Endothelial cell of umbilical vein (primary cell): ENCODE data around the gene SPINDOC. TPM values are rescaled to one million over a fixed set of nuclear protein-coding genes. Genes with fewer than 3 reads are reported as not detected.

ENCODE experiments used
- BruUV-seq: library from RNA; stranded (reverse); fragments of 400-500 nt; replicated peaks from 2 replicates; lab custom pipeline; 2021; lab: Mats Ljungman, UMichigan
- CTCF ChIA-PET: fragments of 300-600, 350-600 bp; sonication (Branson Sonifier 250); formaldehyde crosslinking; loops from one replicate; lab custom pipeline; 2021; ENCODE audit warnings: antibody characterized with exemption, inconsistent platforms; lab: Charles Lee
- POLR2A ChIA-PET: fragments of 300-600, 350-600 bp; sonication (Branson Sonifier 250); formaldehyde crosslinking; loops from one replicate; lab custom pipeline; 2021; ENCODE audit warnings: antibody characterized with exemption, inconsistent platforms; lab: Charles Lee
- DNase-seq: peaks from one replicate; pipeline ENCODE4 v3.0.0-alpha.2; 2011; ENCODE audit warnings: low read depth, low spot score
- FAIRE-seq: peaks from 2 replicates; lab custom pipeline; 2011; peaks lifted over from hg19 to GRCh38; lab: Jason Lieb, UNC
- H2AFZ ChIP-seq: 2 replicates; pipeline ENCODE4 v1.6.0; 2012; ENCODE audit warnings: low read depth, low read length, control low read depth, inconsistent platforms
- H3K27ac ChIP-seq: 2 replicates; pipeline ENCODE4 v1.5.1; 2011; ENCODE audit warnings: low read depth, mild to moderate bottlenecking, control low read depth, low read length, moderate library complexity; ENCODE audit not compliant: insufficient read depth
- H3K27me3 ChIP-seq, 2 experiments: 2 replicates each; pipeline versions ENCODE4 v1.6.0 to v1.6.1; 2011; ENCODE audit warnings: low read length in 2 of 2, mixed read lengths in 1 of 2; ENCODE audit not compliant: control insufficient read depth in 2 of 2, insufficient read depth in 2 of 2
- H3K36me3 ChIP-seq, 2 experiments: 2 replicates in 1 of 2; 3 replicates in 1 of 2; pipeline ENCODE4 v1.5.1; 2011; ENCODE audit warnings: low read length in 2 of 2, mild to moderate bottlenecking in 1 of 2, moderate library complexity in 1 of 2; ENCODE audit not compliant: control insufficient read depth in 2 of 2, insufficient read depth in 2 of 2; ENCODE audit errors: extremely low read depth in 1 of 2
- H3K4me1 ChIP-seq: 3 replicates; pipeline ENCODE4 v1.5.1; 2011; ENCODE audit warnings: mild to moderate bottlenecking, low read length; ENCODE audit not compliant: control insufficient read depth, insufficient read depth; ENCODE audit errors: extremely low read depth
- H3K4me2 ChIP-seq: 2 replicates; pipeline ENCODE4 v1.6.1; 2011; ENCODE audit warnings: low read length, control low read depth, mixed read lengths; ENCODE audit not compliant: insufficient read depth
- H3K4me3 ChIP-seq, 3 experiments: fragments of 200-600 bp in 1 of 3; sonication (generic), shearing (Covaris generic) in 1 of 3; replicated peaks in 1 of 3; 2 replicates each; pipeline ENCODE4 v1.5.1; 2011 to 2016; ENCODE audit warnings: control low read depth in 3 of 3, low read length in 3 of 3, mild to moderate bottlenecking in 2 of 3, inconsistent platforms in 1 of 3, low read depth in 1 of 3, moderate library complexity in 1 of 3; ENCODE audit not compliant: insufficient read depth in 1 of 3
- H3K79me2 ChIP-seq: 2 replicates; pipeline ENCODE4 v1.6.0; 2012; ENCODE audit warnings: low read length, inconsistent platforms; ENCODE audit not compliant: control insufficient read depth, insufficient read depth
- H3K9ac ChIP-seq: replicated peaks from 2 replicates; pipeline ENCODE3; 2011; ENCODE audit warnings: low read length, control low read depth; ENCODE audit not compliant: insufficient read depth; ENCODE audit errors: extremely low read depth
- H3K9me1 ChIP-seq: replicated peaks from 3 replicates; pipeline ENCODE4 v1.6.0; 2011; ENCODE audit warnings: mild to moderate bottlenecking, low read length; ENCODE audit not compliant: control insufficient read depth, insufficient read depth; ENCODE audit errors: extremely low read depth
- H3K9me3 ChIP-seq: replicated peaks from 2 replicates; pipeline ENCODE4 v1.5.1; 2012; ENCODE audit warnings: low read length, inconsistent platforms; ENCODE audit not compliant: control insufficient read depth, insufficient read depth
- H4K20me1 ChIP-seq: replicated peaks from 2 replicates; pipeline ENCODE3; 2011; ENCODE audit warnings: mild to moderate bottlenecking, low read length; ENCODE audit not compliant: control insufficient read depth, insufficient read depth; ENCODE audit errors: extremely low read depth
- MAX ChIP-seq: IDR thresholded peaks from 2 replicates; pipeline ENCODE4 v1.6.1; 2011; ENCODE audit not compliant: insufficient read depth, insufficient read length
- POLR2AphosphoS5 ChIP-seq: IDR thresholded peaks from 2 replicates; pipeline ENCODE4 v1.6.1; 2012; ENCODE audit warnings: low read depth, mild to moderate bottlenecking, control low read depth, low read length, moderate library complexity; ENCODE audit not compliant: insufficient read depth
- dilution Hi-C: fragments of 300-500 bp; cut with MboI; formaldehyde crosslinking; loops from one replicate; pipeline ENCODE4 v1.15.0; 2019; ENCODE audit warnings: low sequenced_read_pairs; ENCODE audit not compliant: extremely low pct_ligation_motif_present
- intact Hi-C: fragments of 100-400 bp; cut with micrococcal nuclease; formaldehyde crosslinking; loops from one replicate; pipeline ENCODE4 v1.10.0; 2022
- polyA plus RNA-seq, 4 experiments: library from polyadenylated mRNA; depleted of rRNA in 3 of 4; stranded (reverse) in 3 of 4; unstranded in 1 of 4; fragments of >200 nt; gene quantifications; 2 replicates each; pipeline versions ENCODE4 v1.2.1 to v1.2.3, GENCODE V29; 2011 to 2012; ENCODE audit warnings: missing spikeins in 1 of 4
- total RNA-seq: library from RNA; stranded (reverse); gene quantifications from 2 replicates; pipeline ENCODE4 v1.2.3, GENCODE V29; 2021
- TF ChIP-seq, protein P1 (sequence below), 2 donors: IDR thresholded peaks; 1 replicate in 1 of 2; 2 replicates in 1 of 2; pipeline ENCODE4 v1.5.1; 2011; ENCODE audit warnings: low read length in 2 of 2, mild to moderate bottlenecking in 2 of 2, moderate library complexity in 2 of 2, control low read depth in 1 of 2, inconsistent platforms in 1 of 2, low read depth in 1 of 2; ENCODE audit not compliant: insufficient read depth in 1 of 2; ENCODE audit errors: extremely low read depth in 1 of 2

The SPINDOC gene
- total and polyA plus RNA-seq, 2 donors (not counting 3 experiments of a cell fraction or from before 2014, with no cell fraction given): 29.4 to 54.5 TPM

- POLR2A ChIA-PET: no interaction called here
- no peak overlapping the region for H2AFZ ChIP-seq
- H3K9me1 ChIP-seq: no peaks in the 10 kb centered on the region
- intact Hi-C loops (no loop called here), dilution Hi-C loops (no loop called here)
- H3K9ac ChIP-seq: no peak overlapping the region
- TF ChIP-seq, protein P1, sequence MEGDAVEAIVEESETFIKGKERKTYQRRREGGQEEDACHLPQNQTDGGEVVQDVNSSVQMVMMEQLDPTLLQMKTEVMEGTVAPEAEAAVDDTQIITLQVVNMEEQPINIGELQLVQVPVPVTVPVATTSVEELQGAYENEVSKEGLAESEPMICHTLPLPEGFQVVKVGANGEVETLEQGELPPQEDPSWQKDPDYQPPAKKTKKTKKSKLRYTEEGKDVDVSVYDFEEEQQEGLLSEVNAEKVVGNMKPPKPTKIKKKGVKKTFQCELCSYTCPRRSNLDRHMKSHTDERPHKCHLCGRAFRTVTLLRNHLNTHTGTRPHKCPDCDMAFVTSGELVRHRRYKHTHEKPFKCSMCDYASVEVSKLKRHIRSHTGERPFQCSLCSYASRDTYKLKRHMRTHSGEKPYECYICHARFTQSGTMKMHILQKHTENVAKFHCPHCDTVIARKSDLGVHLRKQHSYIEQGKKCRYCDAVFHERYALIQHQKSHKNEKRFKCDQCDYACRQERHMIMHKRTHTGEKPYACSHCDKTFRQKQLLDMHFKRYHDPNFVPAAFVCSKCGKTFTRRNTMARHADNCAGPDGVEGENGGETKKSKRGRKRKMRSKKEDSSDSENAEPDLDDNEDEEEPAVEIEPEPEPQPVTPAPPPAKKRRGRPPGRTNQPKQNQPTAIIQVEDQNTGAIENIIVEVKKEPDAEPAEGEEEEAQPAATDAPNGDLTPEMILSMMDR (IDR thresholded peaks at IDR 0.05; ENCODE audit: extremely low read depth in 1 of 2, insufficient read depth in 1 of 2, low read depth in 1 of 2, low read length in 2 of 2): peak; percentile 31 to 53
- no peak for TF ChIP-seq POLR2AphosphoS5
- peak; percentile 69 for FAIRE-seq
- no TSS peak for BruUV-seq
- DNase-seq: peak; percentile 44
- H3K9me3 ChIP-seq: no peaks in the 10 kb centered on the region
- no peak overlapping the region for H3K27ac ChIP-seq
- H3K79me2 ChIP-seq: no peaks in the 10 kb centered on the region
- H4K20me1 ChIP-seq: no peaks in the 10 kb centered on the region
- CTCF ChIA-PET: interaction anchor here (0.6 to 16.7 kb wide), 10 partner anchors 8 to 358 kb away, joined by 3 to 264 read pairs (median 4); partner anchors contain the start of genes MARK2 and ZFTA
- H3K4me1 ChIP-seq: no peaks in the 10 kb centered on the region
- no peak overlapping the region for H3K4me2 ChIP-seq
- H3K27me3 ChIP-seq: no peaks in the 10 kb centered on the region
- peaks cover 2 to 10% of the 10 kb centered on the region in 2 experiments for H3K36me3 ChIP-seq
- no peak overlapping the region for H3K4me3 ChIP-seq
Measured at GRCh38 chr11:63829823-63830489, 16.7 kb downstream of the SPINDOC start.

DNA sequence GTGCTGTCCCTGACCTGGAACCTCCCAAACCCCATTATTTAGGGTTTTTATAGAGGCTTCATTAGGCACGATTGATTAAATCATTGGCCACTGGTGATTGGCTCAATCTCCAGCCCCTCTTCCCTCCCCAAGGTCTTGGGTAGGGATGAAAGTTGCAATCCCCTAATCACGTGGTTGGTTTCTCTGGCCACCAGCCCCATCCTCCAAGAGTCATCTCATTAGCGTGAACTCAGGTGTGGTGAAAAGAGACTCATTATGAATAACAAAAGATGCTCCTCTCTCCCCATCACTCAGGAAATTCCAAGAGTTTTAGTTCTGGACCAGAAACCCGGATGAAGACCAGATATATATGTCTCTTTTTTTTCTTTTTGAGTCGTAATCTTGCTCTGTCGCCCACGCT lies 18.1 kb downstream of the SPINDOC start:
- Histone ChIP-seq H2AFZ (no peak overlapping the region), H3K79me2 (no peaks in the 10 kb centered on the region), H3K27me3 (no peaks in the 10 kb centered on the region), H3K4me1 (no peaks in the 10 kb centered on the region), H3K27ac (no peak overlapping the region), H4K20me1 (no peaks in the 10 kb centered on the region), H3K4me3 (no peak overlapping the region), H3K9me3 (no peaks in the 10 kb centered on the region), H3K9me1 (no peaks in the 10 kb centered on the region), H3K9ac (no peak overlapping the region), H3K36me3 (peaks cover 0 to 4% of the 10 kb centered on the region in 2 experiments), H3K4me2 (no peak overlapping the region)
- BruUV-seq: no TSS peak
- no peak for TF ChIP-seq MAX
- POLR2A ChIA-PET: no interaction called here
- CTCF ChIA-PET: interaction anchor here (16.7 kb wide), 1 partner anchor 114 kb away, joined by 264 read pairs; no protein-coding TSS in a partner anchor
- no peak for FAIRE-seq
- DNase-seq: no peak
- dilution Hi-C loops (no loop called here), intact Hi-C loops (no loop called here)
